HCT116 (cell line): ENCODE results near the gene RBM26.

ENCODE experiments used
- CTCF ChIP-seq, 3 experiments: fragments of 200-600 bp in 1 of 3; sonication (generic) in 1 of 3; IDR thresholded peaks in 2 of 3; conservative IDR thresholded peaks in 1 of 3; 2 replicates each; pipeline ENCODE4 v1.5.1; 2012 to 2017; ENCODE audit warnings: low read depth in 2 of 3, low read length in 2 of 3, antibody characterized with exemption in 1 of 3, borderline replicate concordance in 1 of 3, control low read depth in 1 of 3, mild to moderate bottlenecking in 1 of 3, mixed read lengths in 1 of 3, mixed run types in 1 of 3, moderate library complexity in 1 of 3; ENCODE audit not compliant: insufficient read depth in 1 of 3
- EZH2 ChIP-seq: fragments of 200-600 bp; sonication (generic); IDR thresholded peaks from 2 replicates; pipeline ENCODE4 v1.6.1; 2017; ENCODE audit warnings: antibody characterized with exemption, mixed run types
- JUND ChIP-seq: IDR thresholded peaks from 2 replicates; pipeline ENCODE4 v1.6.1; 2012
- POLR2A ChIP-seq: IDR thresholded peaks from 2 replicates; pipeline ENCODE4 v1.7.0; 2011; ENCODE audit warnings: borderline replicate concordance; ENCODE audit not compliant: insufficient read depth, insufficient read length; ENCODE audit errors: extremely low read depth
- REST ChIP-seq: IDR thresholded peaks from 2 replicates; pipeline ENCODE4 v1.6.1; 2012; ENCODE audit warnings: low read depth
- SP1 ChIP-seq: IDR thresholded peaks from 2 replicates; pipeline ENCODE4 v1.6.1; 2012; ENCODE audit warnings: low read depth
- SRF ChIP-seq: IDR thresholded peaks from 2 replicates; pipeline ENCODE4 v1.6.1; 2012; ENCODE audit warnings: low read depth
- TCF7L2 ChIP-seq: IDR thresholded peaks from 2 replicates; pipeline ENCODE4 v1.7.0; 2011; ENCODE audit warnings: borderline replicate concordance, inconsistent platforms; ENCODE audit not compliant: insufficient read depth, insufficient read length; ENCODE audit errors: extremely low read depth
- YY1 ChIP-seq: IDR thresholded peaks from 2 replicates; pipeline ENCODE4 v1.6.1; 2011; ENCODE audit warnings: low read length, low read depth, moderate library complexity, mild to moderate bottlenecking; ENCODE audit not compliant: insufficient replicate concordance; ENCODE audit errors: extremely low read depth
- ZNF274 ChIP-seq: fragments of 200-500 bp; sonication (Bioruptor generic); IDR thresholded peaks from 2 replicates; pipeline ENCODE4 v1.6.1; 2014; ENCODE audit warnings: mild to moderate bottlenecking, low read depth, low read length, inconsistent platforms

- TF ChIP-seq CTCF (IDR thresholded peaks at IDR 0.05 in 2 of 3, conservative IDR thresholded peaks at IDR 0.05 in 1 of 3; ENCODE audit: borderline replicate concordance in 1 of 3, insufficient read depth in 1 of 3, low read depth in 2 of 3, low read length in 2 of 3) (no peak), EZH2 (no peak), YY1 (no peak), ZNF274 (no peak), POLR2A (no peak), JUND (no peak), SP1 (no peak), SRF (no peak), REST (no peak), TCF7L2 (no peak)
These were observed 13.0 kb downstream of the RBM26 start for GRCh38 chr13:79392882-79393563.
